Cardiac fibroblast (primary cell): Measurements from ENCODE around the gene ADAMTS4.

Source experiments
- DNase-seq, 2 donors: peaks; one replicate each; pipeline versions ENCODE4 v3.0.0 to v3.0.0-alpha.2; 2010; ENCODE audit warnings: low read depth in 2 of 2
- H3K4me3 ChIP-seq, 2 donors: replicated peaks in 1 of 2; 1 replicate in 1 of 2; 2 replicates in 1 of 2; pipeline ENCODE4 v1.5.1; 2011; ENCODE audit warnings: low read depth in 2 of 2, low read length in 2 of 2, mild to moderate bottlenecking in 2 of 2, moderate library complexity in 1 of 2
- TF ChIP-seq, protein P1 (sequence below): IDR thresholded peaks from one replicate; pipeline ENCODE4 v1.5.1; 2011; ENCODE audit warnings: low read depth, mild to moderate bottlenecking, low read length, inconsistent platforms

ADAMTS4 gene

GRCh38 chr1:161172776-161173376 lies 26.0 kb downstream of the ADAMTS4 start:
- H3K4me3 ChIP-seq = no peak overlapping the region
- DNase-seq = peak; percentile 91 to 98
- TF ChIP-seq, protein P1, sequence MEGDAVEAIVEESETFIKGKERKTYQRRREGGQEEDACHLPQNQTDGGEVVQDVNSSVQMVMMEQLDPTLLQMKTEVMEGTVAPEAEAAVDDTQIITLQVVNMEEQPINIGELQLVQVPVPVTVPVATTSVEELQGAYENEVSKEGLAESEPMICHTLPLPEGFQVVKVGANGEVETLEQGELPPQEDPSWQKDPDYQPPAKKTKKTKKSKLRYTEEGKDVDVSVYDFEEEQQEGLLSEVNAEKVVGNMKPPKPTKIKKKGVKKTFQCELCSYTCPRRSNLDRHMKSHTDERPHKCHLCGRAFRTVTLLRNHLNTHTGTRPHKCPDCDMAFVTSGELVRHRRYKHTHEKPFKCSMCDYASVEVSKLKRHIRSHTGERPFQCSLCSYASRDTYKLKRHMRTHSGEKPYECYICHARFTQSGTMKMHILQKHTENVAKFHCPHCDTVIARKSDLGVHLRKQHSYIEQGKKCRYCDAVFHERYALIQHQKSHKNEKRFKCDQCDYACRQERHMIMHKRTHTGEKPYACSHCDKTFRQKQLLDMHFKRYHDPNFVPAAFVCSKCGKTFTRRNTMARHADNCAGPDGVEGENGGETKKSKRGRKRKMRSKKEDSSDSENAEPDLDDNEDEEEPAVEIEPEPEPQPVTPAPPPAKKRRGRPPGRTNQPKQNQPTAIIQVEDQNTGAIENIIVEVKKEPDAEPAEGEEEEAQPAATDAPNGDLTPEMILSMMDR = no peak

GRCh38 chr1:161172349-161172748 lies 26.5 kb downstream of the ADAMTS4 start:
- no peak for DNase-seq
- H3K4me3 ChIP-seq = no peak overlapping the region
- TF ChIP-seq, protein P1 = no peak

- TF ChIP-seq, protein P1 = no peak
- no peak for DNase-seq
- H3K4me3 ChIP-seq = no peak overlapping the region
Measured at GRCh38 chr1:161171696-161172095, 27.2 kb downstream of the ADAMTS4 start.

- DNase-seq = peak in 1 of 2 donors; percentile 16
- TF ChIP-seq, protein P1 = peak; percentile 30
- H3K4me3 ChIP-seq = no peak overlapping the region
Measured at GRCh38 chr1:161171191-161171590, 27.7 kb downstream of the ADAMTS4 start.

DNA sequence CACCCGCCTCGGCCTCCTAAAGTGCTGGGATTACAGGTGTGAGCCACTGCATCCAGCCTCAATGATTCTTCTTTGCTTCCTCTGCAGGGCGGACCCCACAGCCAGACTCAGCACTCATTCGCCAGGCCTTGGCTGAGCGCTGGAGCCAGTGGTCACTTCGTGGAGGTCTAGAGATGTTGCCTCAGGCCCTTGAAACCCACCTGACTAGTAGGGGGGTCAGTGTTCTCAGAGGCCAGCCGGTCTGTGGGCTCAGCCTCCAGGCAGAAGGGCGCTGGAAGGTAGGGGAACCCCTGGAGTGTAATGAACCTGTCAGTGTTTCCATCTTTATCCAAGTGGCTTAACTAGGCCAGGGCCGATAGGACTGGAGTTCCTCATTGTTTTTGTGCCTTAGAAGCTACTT lies 29.9 kb downstream of the ADAMTS4 start:
- H3K4me3 ChIP-seq = no peak overlapping the region
- DNase-seq = no peak
- TF ChIP-seq, protein P1 = no peak

- no peak for DNase-seq
- H3K4me3 ChIP-seq = peak overlapping the region; percentile 77 to 79
- TF ChIP-seq, protein P1 = no peak
Measured at GRCh38 chr1:161166669-161167548, 31.9 kb downstream of the ADAMTS4 start.
